Caco-2 (cell line): ENCODE results near the gene METTL2B. TPM values are rescaled to one million over a fixed set of nuclear protein-coding genes. Genes with fewer than 3 reads are reported as not detected.
"Not testable (repeated sequence)": the region's sequence is repeated elsewhere in the genome, so short reads cannot be mapped to it uniquely, and the experiment has no call there.

ENCODE experiments used
- BruUV-seq: library from RNA; stranded (reverse); fragments of 400-500 nt; replicated peaks from 2 replicates; lab custom pipeline; 2021; lab: Mats Ljungman, UMichigan
- CTCF ChIA-PET: fragments of 300-600 bp; sonication (Branson Sonifier 250); formaldehyde crosslinking; loops from one replicate; lab custom pipeline; 2022; ENCODE audit warnings: antibody characterized with exemption; lab: Charles Lee
- POLR2A ChIA-PET: fragments of 300-600 bp; sonication (Branson Sonifier 250); formaldehyde crosslinking; loops from one replicate; lab custom pipeline; 2022; ENCODE audit warnings: antibody characterized with exemption; lab: Charles Lee
- DNase-seq, 2 experiments: peaks; one replicate each; pipeline versions ENCODE4 v3.0.0 to v3.0.0-alpha.2; 2020 to 2022
- H3K27me3 ChIP-seq: replicated peaks from 2 replicates; pipeline ENCODE4 v1.6.0; 2011; ENCODE audit warnings: low read length; ENCODE audit not compliant: control insufficient read depth, insufficient read depth
- H3K36me3 ChIP-seq: 2 replicates; pipeline ENCODE4 v1.5.1; 2011; ENCODE audit warnings: low read length; ENCODE audit not compliant: control insufficient read depth, insufficient read depth
- H3K4me1 ChIP-seq: fragments of 250-450 bp; sonication (Bioruptor Pico); 2 replicates; pipeline ENCODE4 v1.5.1; 2020; ENCODE audit warnings: mild to moderate bottlenecking
- H3K4me3 ChIP-seq: 2 replicates; pipeline ENCODE4 v1.5.1; 2011; ENCODE audit warnings: low read depth, mild to moderate bottlenecking, control low read depth, low read length
- H3K9me3 ChIP-seq: fragments of 250-450 bp; sonication (Bioruptor Pico); 2 replicates; pipeline ENCODE4 v1.5.1; 2020; ENCODE audit warnings: mild to moderate bottlenecking, moderate library complexity
- H3K27ac Mint-ChIP-seq: one replicate; pipeline ENCODE4 v1.8.0; 2022; ENCODE audit warnings: mixed read lengths; ENCODE audit not compliant: unreplicated experiment
- H3K27me3 Mint-ChIP-seq: one replicate; pipeline ENCODE4 v1.8.0; 2022; ENCODE audit warnings: mixed read lengths; ENCODE audit not compliant: insufficient read depth, unreplicated experiment
- H3K36me3 Mint-ChIP-seq: one replicate; pipeline ENCODE4 v1.8.0; 2022; ENCODE audit warnings: mild to moderate bottlenecking, mixed read lengths; ENCODE audit not compliant: insufficient read depth, unreplicated experiment
- H3K4me1 Mint-ChIP-seq: one replicate; pipeline ENCODE4 v1.8.0; 2022; ENCODE audit warnings: low read depth, mixed read lengths; ENCODE audit not compliant: unreplicated experiment
- H3K4me3 Mint-ChIP-seq: one replicate; pipeline ENCODE4 v1.8.0; 2022; ENCODE audit warnings: mild to moderate bottlenecking, moderate library complexity, mixed read lengths; ENCODE audit not compliant: unreplicated experiment
- H3K9me3 Mint-ChIP-seq: one replicate; pipeline ENCODE4 v1.8.0; 2022; ENCODE audit warnings: mixed read lengths; ENCODE audit not compliant: unreplicated experiment
- CTCF ChIP-seq, 2 experiments: fragments of 200-600 bp in 1 of 2; IDR thresholded peaks; 1 replicate in 1 of 2; 2 replicates in 1 of 2; pipeline versions ENCODE4 v1.5.1 to v1.8.0; 2011 to 2022; ENCODE audit warnings: antibody characterized with exemption in 1 of 2, control low read depth in 1 of 2, inconsistent platforms in 1 of 2, low read depth in 1 of 2, low read length in 1 of 2, mild to moderate bottlenecking in 1 of 2, moderate library complexity in 1 of 2; ENCODE audit not compliant: insufficient read depth in 1 of 2, severe bottlenecking in 1 of 2, unreplicated experiment in 1 of 2
- intact Hi-C: fragments of 100-400 bp; cut with micrococcal nuclease; formaldehyde crosslinking; loops from one replicate; pipeline ENCODE4 v1.10.0; 2022; ENCODE audit not compliant: unreplicated experiment
- total RNA-seq: library from RNA; stranded (reverse); gene quantifications from 2 replicates; pipeline ENCODE4 v1.2.3, GENCODE V29; 2022

METTL2B gene
- total RNA-seq, 1 experiment from 2014 or later: 39.0 TPM

- Mint-ChIP-seq H3K36me3 (peaks cover 33% of the 10 kb centered on the region), H3K27ac (no peak overlapping the region), H3K4me1 (peaks cover 12% of the 10 kb centered on the region), H3K4me3 (peak overlapping the region; percentile 92), H3K27me3 (no peaks in the 10 kb centered on the region), H3K9me3 (no peaks in the 10 kb centered on the region)
- ChIA-PET CTCF (no interaction called here), POLR2A (no interaction called here)
- no peak for DNase-seq
- Histone ChIP-seq H3K27me3 (no peaks in the 10 kb centered on the region), H3K9me3 (no peaks in the 10 kb centered on the region), H3K4me1 (0 out of 2 replicates have a peak, but pooled peaks cover 6% of the 10 kb centered on the region), H3K36me3 (no peaks in the 10 kb centered on the region), H3K4me3 (peak overlapping the region; percentile 50)
- intact Hi-C loops: loop anchor here (5.0 kb wide), 1 partner anchor 53 kb away; the partner anchor contains the start of gene METTL2B
- no TSS peak for BruUV-seq
- no peak for TF ChIP-seq CTCF (IDR thresholded peaks at IDR 0.05; ENCODE audit: insufficient read depth in 1 of 2, low read depth in 1 of 2, low read length in 1 of 2, severe bottlenecking in 1 of 2, unreplicated experiment in 1 of 2)
Measured at GRCh38 chr7:128530855-128531104, 54.2 kb downstream of the METTL2B start.

- CTCF ChIA-PET, H3K27me3 ChIP-seq, H3K9me3 Mint-ChIP-seq, H3K9me3 ChIP-seq, H3K36me3 ChIP-seq, H3K4me1 ChIP-seq, POLR2A ChIA-PET, BruUV-seq, H3K27me3 Mint-ChIP-seq: not testable (repeated sequence)
- H3K4me3 ChIP-seq: peak overlapping the region; percentile 50
- intact Hi-C loops: loop anchor here (5.0 kb wide), 1 partner anchor 54 kb away; the partner anchor contains the start of gene METTL2B
- peak; percentile 90 to 94 for DNase-seq
- peaks cover 12% of the 10 kb centered on the region for H3K4me1 Mint-ChIP-seq
- H3K36me3 Mint-ChIP-seq: peaks cover 38% of the 10 kb centered on the region
- H3K27ac Mint-ChIP-seq: peak overlapping the region; percentile 92
- H3K4me3 Mint-ChIP-seq: peak overlapping the region; percentile 92
Measured at GRCh38 chr7:128531105-128531954, 54.8 kb downstream of the METTL2B start.

DNA sequence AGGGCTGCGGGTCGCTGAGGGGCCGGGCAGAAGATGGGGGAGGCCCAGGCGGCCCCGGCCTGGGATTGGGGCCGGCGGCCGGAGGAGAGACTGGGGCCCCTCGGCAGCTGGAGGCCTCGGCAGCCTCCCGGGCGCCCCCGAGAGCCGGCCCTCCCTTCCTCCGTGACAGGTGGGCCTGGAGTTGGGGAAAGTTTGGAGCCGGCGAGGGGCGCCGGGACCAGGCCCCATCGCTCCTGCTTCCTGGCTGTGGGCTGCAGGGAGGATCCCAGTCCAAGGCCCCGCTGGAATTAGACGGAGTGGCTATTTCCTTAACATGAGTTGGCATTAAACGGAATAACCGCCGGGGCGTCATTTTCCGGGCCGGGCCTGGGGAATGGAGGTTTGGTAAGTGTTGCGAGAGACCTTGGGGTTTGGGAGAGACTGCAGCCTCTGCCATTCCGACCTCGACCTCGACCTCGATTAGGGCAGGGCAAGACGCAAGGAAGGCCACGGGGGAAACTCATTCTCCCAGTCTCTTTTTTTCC, 55.5 kb downstream of the METTL2B start:
- H3K27me3 Mint-ChIP-seq, H3K9me3 ChIP-seq, H3K27me3 ChIP-seq, BruUV-seq, CTCF ChIA-PET, H3K9me3 Mint-ChIP-seq, H3K4me1 ChIP-seq, H3K36me3 ChIP-seq, POLR2A ChIA-PET: not testable (repeated sequence)
- Mint-ChIP-seq H3K4me3 (peak overlapping the region; percentile 92), H3K27ac (peak overlapping the region; percentile 92), H3K4me1 (peaks cover 12% of the 10 kb centered on the region), H3K36me3 (peaks cover 41% of the 10 kb centered on the region)
- intact Hi-C loops: loop anchor here (5.0 kb wide), 1 partner anchor 55 kb away; the partner anchor contains the start of gene METTL2B
- peak; percentile 41 to 42 for DNase-seq
- peak overlapping the region; percentile 50 for H3K4me3 ChIP-seq

DNA sequence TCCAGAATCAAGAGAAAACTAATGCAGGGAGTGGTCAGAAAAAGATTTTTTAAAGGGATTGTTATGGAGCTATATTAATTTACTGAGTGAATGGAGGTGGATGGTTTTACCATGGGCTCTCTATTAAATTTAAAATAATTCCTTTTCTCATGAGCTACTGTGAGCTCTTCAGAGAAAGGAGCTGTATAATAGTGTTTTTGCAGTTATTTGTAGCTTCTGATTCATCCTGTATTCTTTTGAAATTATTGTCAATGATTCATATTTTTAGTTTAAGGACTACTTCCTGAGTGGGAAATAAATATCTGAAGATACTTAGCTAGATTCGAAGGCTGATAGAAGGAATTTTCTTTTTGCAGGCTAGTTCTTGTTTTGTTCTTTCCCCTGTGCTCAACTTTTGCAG, 56.4 kb downstream of the METTL2B start:
- intact Hi-C loops: loop anchor here (5.0 kb wide), 1 partner anchor 56 kb away; the partner anchor contains the start of gene METTL2B
- H3K9me3 ChIP-seq, H3K36me3 ChIP-seq, POLR2A ChIA-PET, H3K4me1 ChIP-seq, H3K9me3 Mint-ChIP-seq, DNase-seq, H3K27me3 ChIP-seq, CTCF ChIA-PET, BruUV-seq, H3K27me3 Mint-ChIP-seq: not testable (repeated sequence)
- Mint-ChIP-seq H3K4me3 (peak overlapping the region; percentile 92), H3K36me3 (peaks cover 43% of the 10 kb centered on the region), H3K27ac (peak overlapping the region; percentile 92), H3K4me1 (peaks cover 12% of the 10 kb centered on the region)
- peak overlapping the region; percentile 27 for H3K4me3 ChIP-seq
